OCI-LY3 (cell line): Measurements from ENCODE around the gene OXCT1.

Source experiments
- CTCF ChIP-seq: fragments of 200-600, 300-600 bp; sonication (generic); IDR thresholded peaks from 2 replicates; pipeline ENCODE4 v1.5.1; 2014; ENCODE audit warnings: antibody characterized with exemption, low read length, low read depth
- EZH2phosphoT487 ChIP-seq: fragments of 200-600 bp; shearing (Covaris generic); IDR thresholded peaks from 2 replicates; pipeline ENCODE4 v1.6.1; 2018; ENCODE audit warnings: antibody characterized with exemption, mixed run types, low read depth

GRCh38 chr5:41863871-41864486 lies 6.2 kb downstream of the OXCT1 start:
- TF ChIP-seq CTCF (no peak), EZH2phosphoT487 (no peak)
